HEK293 (cell line): ENCODE results near the gene CALHM2.

Experiments used
- CTCF ChIA-PET: fragments of 350-600 bp; formaldehyde crosslinking; extraction: SDS; loops from one replicate; lab custom pipeline; 2021; ENCODE audit warnings: antibody characterized with exemption; lab: Yijun Ruan, JAX
- POLR2A ChIA-PET: fragments of 300-600 bp; formaldehyde crosslinking; extraction: SDS; loops from one replicate; lab custom pipeline; 2020; ENCODE audit warnings: antibody characterized with exemption, inconsistent platforms; lab: Yijun Ruan, JAX
- H3K27ac ChIP-seq: fragments of 200-500 bp; sonication (Bioruptor generic); 2 replicates; pipeline ENCODE4 v1.5.1; 2014; ENCODE audit warnings: low read depth, low read length, control low read depth, inconsistent platforms; ENCODE audit errors: extremely low read depth
- H3K36me3 ChIP-seq, 2 experiments: fragments of 200-500 bp in 1 of 2; sonication (Bioruptor generic) in 1 of 2; 1 replicate in 1 of 2; 2 replicates in 1 of 2; pipeline ENCODE4 v1.5.1; 2014 to 2017; ENCODE audit warnings: inconsistent platforms in 2 of 2, low read length in 2 of 2; ENCODE audit not compliant: control insufficient read depth in 2 of 2, insufficient read depth in 1 of 2
- H3K4me1 ChIP-seq: fragments of 200-500 bp; sonication (Bioruptor generic); 2 replicates; pipeline ENCODE4 v1.5.1; 2014; ENCODE audit warnings: mild to moderate bottlenecking, low read length, inconsistent platforms; ENCODE audit not compliant: control insufficient read depth, insufficient read depth
- H3K4me3 ChIP-seq: 2 replicates; pipeline ENCODE4 v1.5.1; 2011; ENCODE audit warnings: low read depth, mild to moderate bottlenecking, control low read depth, low read length, moderate library complexity
- H3K9me3 ChIP-seq: fragments of 200-500 bp; sonication (Bioruptor generic); 2 replicates; pipeline ENCODE4 v1.5.1; 2014; ENCODE audit warnings: low read depth, low read length, inconsistent platforms; ENCODE audit not compliant: control insufficient read depth, insufficient read depth
- EGR2 ChIP-seq: fragments of 450-650 bp; formaldehyde crosslinking; IDR thresholded peaks from 2 replicates; pipeline ENCODE4 v1.5.1; 2016; ENCODE audit warnings: low read depth, missing biosample characterization, missing genetic modification characterization
- GFI1B ChIP-seq: fragments of 450-650 bp; formaldehyde crosslinking; IDR thresholded peaks from 2 replicates; pipeline ENCODE4 v1.5.1; 2016; ENCODE audit warnings: missing biosample characterization, missing genetic modification characterization
- SCRT2 ChIP-seq: fragments of 450-650 bp; formaldehyde crosslinking; IDR thresholded peaks from 2 replicates; pipeline ENCODE4 v1.5.1; 2016; ENCODE audit warnings: missing biosample characterization, missing genetic modification characterization
- TCF7L2 ChIP-seq: IDR thresholded peaks from 2 replicates; pipeline ENCODE4 v1.6.1; 2011; ENCODE audit warnings: low read depth, mild to moderate bottlenecking, inconsistent platforms, low read length, moderate library complexity, borderline replicate concordance
- ZBTB6 ChIP-seq: fragments of 450-650 bp; formaldehyde crosslinking; IDR thresholded peaks from 2 replicates; pipeline ENCODE4 v1.5.1; 2017; ENCODE audit warnings: missing biosample characterization, missing genetic modification characterization
- ZEB2 ChIP-seq: fragments of 450-650 bp; formaldehyde crosslinking; IDR thresholded peaks from 2 replicates; pipeline ENCODE4 v1.5.1; 2016; ENCODE audit warnings: missing biosample characterization, missing genetic modification characterization
- ZFHX2 ChIP-seq: fragments of 450-650 bp; formaldehyde crosslinking; conservative IDR thresholded peaks from 2 replicates; pipeline ENCODE4 v1.5.1; 2016; ENCODE audit warnings: missing biosample characterization, missing genetic modification characterization
- ZFP41 ChIP-seq: fragments of 450-650 bp; formaldehyde crosslinking; IDR thresholded peaks from 2 replicates; pipeline ENCODE4 v1.5.1; 2016; ENCODE audit warnings: missing biosample characterization, missing genetic modification characterization, borderline replicate concordance
- ZNF155 ChIP-seq: fragments of 450-650 bp; formaldehyde crosslinking; IDR thresholded peaks from 2 replicates; pipeline ENCODE4 v1.5.1; 2016; ENCODE audit warnings: missing biosample characterization, missing genetic modification characterization
- ZNF214 ChIP-seq: fragments of 450-650 bp; formaldehyde crosslinking; IDR thresholded peaks from 2 replicates; pipeline ENCODE4 v1.5.1; 2017; ENCODE audit warnings: missing biosample characterization, mild to moderate bottlenecking, missing genetic modification characterization, borderline replicate concordance
- ZNF221 ChIP-seq: fragments of 450-650 bp; formaldehyde crosslinking; IDR thresholded peaks from 2 replicates; pipeline ENCODE4 v1.5.1; 2017; ENCODE audit warnings: missing biosample characterization, missing genetic modification characterization, borderline replicate concordance
- ZNF223 ChIP-seq: fragments of 450-650 bp; formaldehyde crosslinking; IDR thresholded peaks from 2 replicates; pipeline ENCODE4 v1.5.1; 2016; ENCODE audit warnings: missing biosample characterization, missing genetic modification characterization
- ZNF335 ChIP-seq: fragments of 450-650 bp; formaldehyde crosslinking; conservative IDR thresholded peaks from 2 replicates; pipeline ENCODE4 v1.5.1; 2016; ENCODE audit warnings: missing biosample characterization, missing genetic modification characterization
- ZNF341 ChIP-seq: fragments of 450-650 bp; formaldehyde crosslinking; IDR thresholded peaks from 2 replicates; pipeline ENCODE4; 2016; ENCODE audit warnings: low read depth, missing biosample characterization, missing genetic modification characterization
- ZNF426 ChIP-seq: fragments of 450-650 bp; formaldehyde crosslinking; IDR thresholded peaks from 2 replicates; pipeline ENCODE4 v1.5.1; 2017; ENCODE audit warnings: missing biosample characterization, missing genetic modification characterization, mild to moderate bottlenecking, inconsistent platforms, moderate library complexity
- ZNF488 ChIP-seq: fragments of 450-650 bp; formaldehyde crosslinking; IDR thresholded peaks from 2 replicates; pipeline ENCODE4 v1.5.1; 2016; ENCODE audit warnings: missing biosample characterization, missing genetic modification characterization
- ZNF510 ChIP-seq: fragments of 450-650 bp; formaldehyde crosslinking; IDR thresholded peaks from 2 replicates; pipeline ENCODE4 v1.5.1; 2018; ENCODE audit warnings: mild to moderate bottlenecking, missing genetic modification characterization, missing biosample characterization; ENCODE audit not compliant: insufficient replicate concordance
- ZNF561 ChIP-seq: fragments of 450-650 bp; IDR thresholded peaks from 2 replicates; pipeline ENCODE4 v1.5.1; 2018; ENCODE audit warnings: missing biosample characterization, missing genetic modification characterization, borderline replicate concordance
- ZNF600 ChIP-seq: fragments of 450-650 bp; formaldehyde crosslinking; IDR thresholded peaks from 2 replicates; pipeline ENCODE4 v1.5.1; 2016; ENCODE audit warnings: missing biosample characterization, missing genetic modification characterization
- ZNF704 ChIP-seq: fragments of 450-650 bp; formaldehyde crosslinking; IDR thresholded peaks from 2 replicates; pipeline ENCODE4 v1.5.1; 2016; ENCODE audit warnings: missing biosample characterization, missing genetic modification characterization
- ZSCAN16 ChIP-seq: fragments of 450-650 bp; formaldehyde crosslinking; IDR thresholded peaks from 2 replicates; pipeline ENCODE4 v1.5.1; 2016; ENCODE audit warnings: missing biosample characterization, missing genetic modification characterization

The CALHM2 gene

DNA sequence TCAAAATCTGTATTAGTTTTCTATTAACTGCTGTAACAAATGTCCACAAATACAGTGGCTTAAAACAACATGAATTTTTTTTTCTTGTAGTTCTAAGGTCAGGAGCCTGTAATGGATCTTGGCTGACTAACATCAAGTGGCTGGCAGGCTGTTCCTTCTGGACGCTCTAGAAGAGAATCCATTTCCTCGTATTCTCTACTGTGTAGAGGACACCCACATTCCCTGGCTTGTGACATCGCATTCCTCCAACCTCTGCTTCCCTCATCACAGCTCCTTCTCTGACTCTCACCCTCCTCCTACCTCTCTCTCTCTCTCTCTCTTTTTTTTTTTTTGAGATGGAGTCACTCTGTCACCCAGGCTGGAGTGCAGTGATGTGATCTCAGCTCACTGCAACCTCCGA is 11.3 kb upstream of the CALHM2 start:
- ChIA-PET CTCF (interaction anchor here (0.7 to 1.3 kb wide), 3 partner anchors 14 to 101 kb away, joined by 3 to 4 read pairs (median 3); no protein-coding TSS in a partner anchor), POLR2A (interaction anchor here (0.7 kb wide), 1 partner anchor 19 kb away, joined by 4 read pairs; no protein-coding TSS in a partner anchor)
- H3K4me3 ChIP-seq = no peak overlapping the region
- no peak overlapping the region for H3K27ac ChIP-seq
- H3K36me3 ChIP-seq = no peaks in the 10 kb centered on the region
- peak; percentile 68 for TF ChIP-seq EGR2 (tag by site-specific recombination)
- TF ChIP-seq ZFP41 = no peak
- peak; percentile 32 for TF ChIP-seq ZFHX2
- H3K4me1 ChIP-seq = no peaks in the 10 kb centered on the region
- no peaks in the 10 kb centered on the region for H3K9me3 ChIP-seq

GRCh38 chr10:103459615-103460014 is 7.4 kb upstream of the CALHM2 start:
- ChIA-PET POLR2A (no interaction called here), CTCF (interaction anchor here (0.5 kb wide), 1 partner anchor 88 kb away, joined by 3 read pairs; no protein-coding TSS in a partner anchor)
- H3K4me1 ChIP-seq = no peaks in the 10 kb centered on the region
- no peak overlapping the region for H3K27ac ChIP-seq
- no peak for TF ChIP-seq TCF7L2
- TF ChIP-seq ZNF335 (tag by site-specific recombination) = peak; percentile 63
- H3K4me3 ChIP-seq = no peak overlapping the region
- no peaks in the 10 kb centered on the region for H3K36me3 ChIP-seq
- no peaks in the 10 kb centered on the region for H3K9me3 ChIP-seq

DNA sequence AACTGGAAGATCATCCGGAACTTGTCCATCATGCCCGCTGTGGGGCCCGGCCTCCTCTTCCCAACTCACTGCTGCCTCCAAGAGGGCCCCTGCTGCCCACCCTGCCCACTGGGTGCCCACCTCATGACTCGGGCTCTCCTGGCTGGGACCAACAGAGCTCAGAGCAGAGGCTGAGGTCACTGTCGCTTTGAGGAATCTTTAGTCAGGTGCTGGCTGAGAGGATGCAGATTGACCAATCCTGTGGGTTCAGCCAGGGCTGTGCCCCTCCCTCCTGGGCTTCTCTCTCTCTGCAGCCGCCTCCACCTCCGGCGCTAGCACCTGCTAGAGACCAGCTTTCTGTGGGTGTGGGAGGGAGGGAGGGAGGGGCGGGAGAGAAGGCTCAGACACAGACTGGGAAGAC is 6.5 kb upstream of the CALHM2 start, which contains the start of gene CALHM1:
Gene CALHM1 (minus strand): TSS at position 181 of the 400 bp plus-strand sequence. CDS start 149 bp downstream, at position 32.
- Histone ChIP-seq H3K9me3 (no peaks in the 10 kb centered on the region), H3K4me1 (no peaks in the 10 kb centered on the region), H3K36me3 (no peaks in the 10 kb centered on the region), H3K4me3 (no peak within 1 kb of the TSS), H3K27ac (no peak within 1 kb of the TSS)
- TF ChIP-seq ZSCAN16 (tag by site-specific recombination) (no peak), ZFHX2 (peak; percentile 56; the same call in 1 of the 2 replicates), ZNF155 (tag by site-specific recombination) (no peak), EGR2 (tag by site-specific recombination) (peak; percentile 43; the same call in 1 of the 2 replicates), ZBTB6 (tag by site-specific recombination) (0 out of 2 replicates have a peak, but pooled peaks have one; percentile 14)
- POLR2A ChIA-PET = interaction anchor here (0.6 kb wide), 1 partner anchor 18 kb away, joined by 3 read pairs; no protein-coding TSS in a partner anchor
- CTCF ChIA-PET = interaction anchor here (0.6 to 0.8 kb wide), 2 partner anchors 10 to 24 kb away, joined by 3 read pairs; no protein-coding TSS in a partner anchor

DNA sequence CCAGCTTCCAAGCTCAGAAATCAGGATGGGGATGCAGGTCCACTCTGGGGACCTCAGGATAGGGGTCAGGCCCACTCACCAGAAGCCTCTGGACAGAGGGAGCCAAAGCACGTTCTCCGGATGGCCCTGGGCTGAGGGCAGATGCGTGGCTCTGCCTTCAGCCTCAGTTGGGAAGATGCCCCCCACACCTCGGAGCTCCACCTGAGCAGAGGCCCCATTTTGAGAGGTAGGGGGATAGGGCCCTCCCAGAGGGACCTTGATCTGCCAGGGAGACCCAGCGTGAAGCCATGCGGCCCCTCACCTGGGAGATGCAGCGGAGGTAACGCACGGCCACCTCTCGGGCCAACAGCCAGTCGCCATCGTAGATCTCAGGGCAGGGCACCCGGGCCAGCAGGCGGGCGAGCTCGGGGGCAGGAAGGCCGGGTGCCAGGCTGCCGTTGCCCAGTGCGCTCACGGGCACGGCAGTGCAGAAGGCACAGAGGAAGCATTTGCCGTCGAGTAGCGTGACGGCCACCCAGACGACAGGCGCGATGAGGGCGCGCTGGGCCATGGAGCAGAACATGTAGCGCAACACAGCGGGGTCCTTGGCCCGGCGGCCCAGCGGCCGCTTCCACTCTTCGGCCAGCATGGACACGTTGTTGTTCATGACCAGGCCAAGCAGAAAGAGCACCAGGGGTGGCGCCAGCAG is 5.9 kb upstream of the CALHM2 start:
- no peak overlapping the region for H3K4me3 ChIP-seq
- H3K9me3 ChIP-seq = no peaks in the 10 kb centered on the region
- H3K36me3 ChIP-seq = no peaks in the 10 kb centered on the region
- no peaks in the 10 kb centered on the region for H3K4me1 ChIP-seq
- ChIA-PET POLR2A (interaction anchor here (0.6 kb wide), 1 partner anchor 18 kb away, joined by 3 read pairs; no protein-coding TSS in a partner anchor), CTCF (interaction anchor here (1.2 kb wide), 1 partner anchor 19 kb away, joined by 4 read pairs; no protein-coding TSS in a partner anchor)
- H3K27ac ChIP-seq = no peak overlapping the region
- TF ChIP-seq ZNF704 (tag by site-specific recombination) (no peak), GFI1B (tag by site-specific recombination) (no peak), ZNF600 (tag by site-specific recombination) (no peak), ZNF223 (tag by site-specific recombination) (no peak), ZNF488 (tag by site-specific recombination) (no peak), ZNF214 (tag by site-specific recombination) (no peak), ZFP41 (no peak), ZNF426 (tag by site-specific recombination) (no peak), ZNF510 (tag by site-specific recombination) (no peak), ZEB2 (tag by site-specific recombination) (no peak), SCRT2 (tag by site-specific recombination) (no peak), ZNF561 (no peak), ZNF341 (no peak), ZNF221 (tag by site-specific recombination) (no peak)
